Trophoblast cell (in vitro differentiated cells and primary cell): ENCODE results near the gene MYOZ2.

Experiments used
- DNase-seq, 2 donors: peaks; one replicate each; pipeline ENCODE4 v3.0.0-alpha.2; 2016
- H2AFZ ChIP-seq: 2 replicates; pipeline ENCODE4 v1.6.1; 2013; ENCODE audit warnings: low read length, moderate library complexity, mild to moderate bottlenecking; ENCODE audit not compliant: insufficient read depth, poor library complexity
- H2AK5ac ChIP-seq: 2 replicates; pipeline ENCODE4 v1.6.1; 2013; ENCODE audit warnings: mild to moderate bottlenecking, low read length
- H2BK120ac ChIP-seq: 2 replicates; pipeline ENCODE4 v1.6.1; 2013; ENCODE audit warnings: low read length, mild to moderate bottlenecking, moderate library complexity; ENCODE audit not compliant: insufficient read depth, poor library complexity
- H2BK12ac ChIP-seq: 2 replicates; pipeline ENCODE4 v1.6.1; 2013; ENCODE audit warnings: mild to moderate bottlenecking, low read length, moderate library complexity
- H2BK5ac ChIP-seq: 2 replicates; pipeline ENCODE4 v1.6.1; 2013; ENCODE audit warnings: low read length, low read depth, moderate library complexity, mild to moderate bottlenecking; ENCODE audit not compliant: poor library complexity
- H3K14ac ChIP-seq: 2 replicates; pipeline ENCODE4 v1.6.1; 2013; ENCODE audit warnings: mild to moderate bottlenecking, low read length
- H3K18ac ChIP-seq: 2 replicates; pipeline ENCODE4 v1.6.1; 2013; ENCODE audit warnings: mild to moderate bottlenecking, low read length
- H3K23ac ChIP-seq: 2 replicates; pipeline ENCODE4 v1.6.1; 2013; ENCODE audit warnings: low read length
- H3K27ac ChIP-seq: 2 replicates; pipeline ENCODE4 v1.5.1; 2013; ENCODE audit warnings: low read depth, mild to moderate bottlenecking, inconsistent platforms, low read length, moderate library complexity
- H3K27me3 ChIP-seq: 2 replicates; pipeline ENCODE4 v1.6.1; 2013; ENCODE audit warnings: inconsistent platforms, mild to moderate bottlenecking, low read length, moderate library complexity; ENCODE audit not compliant: insufficient read depth
- H3K36me3 ChIP-seq, 2 experiments: 1 replicate in 1 of 2; 2 replicates in 1 of 2; pipeline ENCODE4 v1.6.1; 2013; ENCODE audit warnings: low read length in 2 of 2, mild to moderate bottlenecking in 2 of 2, moderate library complexity in 1 of 2; ENCODE audit not compliant: insufficient read depth in 2 of 2, control insufficient read depth in 1 of 2
- H3K4ac ChIP-seq: 2 replicates; pipeline ENCODE4 v1.6.1; 2013; ENCODE audit warnings: low read depth, mild to moderate bottlenecking, low read length, moderate library complexity
- H3K4me1 ChIP-seq, 2 experiments: 1 replicate in 1 of 2; 2 replicates in 1 of 2; pipeline ENCODE4 v1.6.1; 2013; ENCODE audit warnings: low read length in 2 of 2, mild to moderate bottlenecking in 2 of 2, moderate library complexity in 1 of 2; ENCODE audit not compliant: insufficient read depth in 2 of 2, control insufficient read depth in 1 of 2
- H3K4me2 ChIP-seq: 2 replicates; pipeline ENCODE4 v1.6.1; 2013; ENCODE audit warnings: inconsistent platforms, mild to moderate bottlenecking, low read length, moderate library complexity
- H3K4me3 ChIP-seq: 2 replicates; pipeline ENCODE4 v1.5.1; 2013; ENCODE audit warnings: mild to moderate bottlenecking, low read depth, low read length, inconsistent platforms
- H3K79me1 ChIP-seq: one replicate; pipeline ENCODE4 v1.6.1; 2013; ENCODE audit warnings: low read length
- H3K79me2 ChIP-seq: 2 replicates; pipeline ENCODE4 v1.6.1; 2013; ENCODE audit warnings: low read length, mild to moderate bottlenecking; ENCODE audit not compliant: control insufficient read depth, insufficient read depth, poor library complexity
- H3K9ac ChIP-seq: 2 replicates; pipeline ENCODE4 v1.6.1; 2013; ENCODE audit warnings: mild to moderate bottlenecking, low read length
- H3K9me3 ChIP-seq: 2 replicates; pipeline ENCODE4 v1.6.1; 2013; ENCODE audit warnings: low read depth, mild to moderate bottlenecking, control low read depth, inconsistent platforms, low read length; ENCODE audit not compliant: insufficient read depth
- H4K12ac ChIP-seq: 2 replicates; pipeline ENCODE4 v1.6.1; 2013; ENCODE audit warnings: low read depth, mild to moderate bottlenecking, low read length, moderate library complexity
- H4K8ac ChIP-seq: 2 replicates; pipeline ENCODE4 v1.6.1; 2013; ENCODE audit warnings: low read depth, mild to moderate bottlenecking, low read length, moderate library complexity
- H4K91ac ChIP-seq: one replicate; pipeline ENCODE4 v1.6.1; 2013; ENCODE audit warnings: low read depth, mild to moderate bottlenecking, low read length, moderate library complexity
- WGBS: extraction: QIAGEN DNeasy Blood & Tissue Kit; methylation state at CpG from one replicate; pipeline ENCODE4 v1.1.7; 2013; ENCODE audit warnings: missing lambda C conversion rate; ENCODE audit not compliant: insufficient read length, insufficient coverage; ENCODE audit errors: extremely low coverage; 5-methylcytosine and 5-hydroxymethylcytosine counted together

Gene MYOZ2

DNA sequence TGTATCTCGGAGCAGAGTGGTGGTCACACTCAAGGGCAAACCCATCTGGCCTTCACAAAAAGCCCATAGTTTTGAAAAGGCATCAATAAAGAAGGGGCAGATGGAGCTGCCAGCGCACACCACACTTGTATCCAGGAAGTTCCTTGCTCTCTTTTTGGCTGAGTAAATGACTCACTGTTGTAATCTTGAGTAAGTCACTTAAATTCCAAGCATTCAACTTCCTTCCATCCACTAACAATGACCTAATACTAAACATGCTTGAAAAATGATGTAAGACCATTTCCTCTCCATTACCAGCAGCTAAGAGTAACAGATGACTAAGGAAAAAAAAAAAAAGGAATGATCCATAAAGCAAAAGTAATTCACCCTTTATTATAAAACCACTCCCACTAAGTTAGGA lies 32.4 kb upstream of the MYOZ2 start:
- Histone ChIP-seq H4K91ac (no peak overlapping the region), H3K4ac (no peak overlapping the region), H2AK5ac (no peak overlapping the region), H3K4me3 (no peak overlapping the region), H3K9ac (no peak overlapping the region), H3K18ac (no peak overlapping the region), H2BK12ac (no peak overlapping the region), H3K4me1 (peaks cover 4 to 10% of the 10 kb centered on the region in 2 experiments), H3K79me1 (no peaks in the 10 kb centered on the region), H3K23ac (no peak overlapping the region), H2BK5ac (peak overlapping the region; percentile 64), H3K9me3 (no peaks in the 10 kb centered on the region), H4K12ac (no peak overlapping the region), H2BK120ac (no peak overlapping the region), H3K36me3 (no peaks in the 10 kb centered on the region), H3K14ac (no peak overlapping the region), H3K27me3 (no peaks in the 10 kb centered on the region), H3K27ac (peak overlapping the region; percentile 62), H2AFZ (no peak overlapping the region), H3K79me2 (peaks cover 2% of the 10 kb centered on the region), H4K8ac (peak overlapping the region; percentile 73), H3K4me2 (peak overlapping the region; percentile 41)
- DNase-seq: peak; percentile 56 to 91
- whole genome bisulfite sequencing: no CpG with 5 or more reads among the region's 2 CpGs

DNA sequence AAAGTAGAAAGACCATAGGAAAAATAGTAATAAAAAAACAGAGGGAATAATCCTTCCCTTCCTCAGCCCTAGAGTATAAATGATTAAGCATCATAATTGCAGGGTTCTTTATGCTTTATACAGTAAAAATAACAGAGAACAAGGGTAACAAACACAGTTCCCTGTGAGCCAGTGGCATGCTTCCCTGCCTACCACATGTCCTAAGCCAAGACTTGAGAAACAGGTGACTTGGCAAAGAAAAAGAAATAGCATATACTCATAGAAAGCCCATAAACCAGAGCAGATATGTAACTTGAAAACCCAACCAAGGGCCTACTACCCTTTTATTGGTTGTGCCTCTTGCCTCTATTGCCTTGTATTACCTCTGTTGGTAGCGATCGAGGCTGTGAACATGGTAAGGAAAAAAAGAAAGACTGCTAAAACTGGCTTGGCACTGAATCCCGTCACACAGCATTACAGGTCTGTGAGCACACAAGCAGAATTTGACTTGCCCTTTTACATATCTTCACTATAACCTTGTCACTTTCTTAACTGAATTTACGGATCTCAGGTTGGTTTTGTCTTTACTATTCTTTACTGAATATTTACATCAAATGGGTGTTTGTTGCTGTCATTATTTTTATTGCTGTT lies 30.9 kb upstream of the MYOZ2 start:
- Histone ChIP-seq H3K27ac (no peak overlapping the region), H2AFZ (no peak overlapping the region), H3K27me3 (no peaks in the 10 kb centered on the region), H3K23ac (no peak overlapping the region), H4K12ac (no peak overlapping the region), H3K79me2 (peaks cover 2% of the 10 kb centered on the region), H3K14ac (no peak overlapping the region), H2BK5ac (no peak overlapping the region), H3K79me1 (no peaks in the 10 kb centered on the region), H3K4me1 (peaks cover 4 to 10% of the 10 kb centered on the region in 2 experiments), H3K36me3 (no peaks in the 10 kb centered on the region), H2BK12ac (no peak overlapping the region), H2AK5ac (no peak overlapping the region), H3K18ac (no peak overlapping the region), H3K4ac (no peak overlapping the region), H3K9ac (no peak overlapping the region), H2BK120ac (no peak overlapping the region), H3K9me3 (no peaks in the 10 kb centered on the region), H3K4me3 (no peak overlapping the region), H4K8ac (no peak overlapping the region), H4K91ac (no peak overlapping the region), H3K4me2 (no peak overlapping the region)
- WGBS: no CpG with 5 or more reads among the region's 4 CpGs
- peak in 1 of 2 donors; percentile 47 for DNase-seq

DNA sequence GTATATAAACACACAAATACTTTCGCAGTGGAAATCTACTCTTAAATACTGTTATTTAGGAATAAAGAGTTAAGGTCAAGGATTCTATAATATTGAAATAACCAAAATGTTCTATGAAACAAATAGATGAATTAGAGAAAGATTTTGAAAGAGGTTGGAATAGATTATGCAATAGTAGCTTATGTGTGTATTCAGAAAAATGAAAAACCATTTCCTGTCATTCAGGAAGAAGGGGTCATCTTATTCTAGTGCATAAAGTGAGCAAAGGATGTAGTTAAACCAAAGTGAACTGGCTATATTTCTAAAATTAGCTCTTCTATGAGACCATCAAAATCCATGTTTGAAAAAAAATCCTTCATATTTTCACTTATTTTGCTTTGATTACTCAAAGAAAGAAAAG lies 30.0 kb upstream of the MYOZ2 start:
- Histone ChIP-seq H3K9me3 (no peaks in the 10 kb centered on the region), H2BK120ac (no peak overlapping the region), H2AK5ac (no peak overlapping the region), H2BK5ac (no peak overlapping the region), H3K4me2 (no peak overlapping the region), H3K18ac (no peak overlapping the region), H3K9ac (no peak overlapping the region), H2AFZ (no peak overlapping the region), H3K36me3 (no peaks in the 10 kb centered on the region), H3K79me2 (peaks cover 2% of the 10 kb centered on the region), H3K27ac (no peak overlapping the region), H3K4ac (no peak overlapping the region), H3K27me3 (no peaks in the 10 kb centered on the region), H3K4me3 (no peak overlapping the region), H4K91ac (no peak overlapping the region), H3K79me1 (no peaks in the 10 kb centered on the region), H3K4me1 (peaks cover 4 to 10% of the 10 kb centered on the region in 2 experiments), H4K8ac (no peak overlapping the region), H4K12ac (no peak overlapping the region), H3K14ac (no peak overlapping the region), H3K23ac (no peak overlapping the region), H2BK12ac (no peak overlapping the region)
- DNase-seq: no peak
- no CpG with 5 or more reads among the region's 1 CpG for WGBS

DNA sequence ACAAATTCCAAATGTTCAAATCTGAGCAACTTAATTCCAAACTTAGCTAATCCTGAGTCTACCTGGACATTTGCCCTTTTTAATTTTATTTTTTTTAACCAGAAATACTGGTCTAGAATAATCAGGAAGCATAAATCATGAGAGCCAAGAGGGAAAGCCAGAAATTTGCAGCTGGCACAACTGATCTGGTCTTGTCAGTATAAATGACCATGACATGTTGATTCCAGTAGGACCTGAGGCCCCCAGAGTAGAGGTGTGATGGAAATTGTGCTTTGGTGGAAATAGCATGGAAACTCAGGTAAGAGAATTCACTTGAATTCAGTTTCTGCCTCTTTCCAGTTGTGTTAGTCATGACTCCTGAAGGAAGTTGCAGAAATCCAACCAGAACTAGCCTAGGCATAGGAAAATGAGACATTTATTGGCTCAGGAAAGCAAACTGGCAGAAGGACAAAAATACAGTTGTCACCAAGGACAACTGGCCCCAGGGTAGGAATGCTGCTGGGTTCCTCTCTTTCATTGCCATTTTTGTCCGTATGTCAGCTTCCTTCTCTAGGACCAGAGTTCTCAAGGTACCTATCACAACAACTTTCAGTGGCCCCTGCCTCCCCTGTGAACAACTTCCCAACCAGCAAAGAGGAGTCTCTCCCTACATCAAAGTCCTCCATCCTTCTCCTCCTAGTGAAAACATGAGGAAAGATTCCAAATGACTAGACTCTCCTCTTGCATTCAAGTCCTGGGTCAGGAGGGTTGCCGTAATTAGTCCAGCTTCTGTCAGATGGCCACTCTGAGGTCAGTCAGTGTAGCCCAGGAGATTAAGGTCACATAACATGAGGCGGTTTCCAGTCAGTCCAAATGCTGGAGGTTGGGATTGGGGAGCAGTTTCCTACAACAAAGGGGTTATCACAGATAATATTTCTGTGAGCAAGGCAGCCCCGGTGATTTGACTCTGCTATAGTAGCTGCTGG lies 29.3 kb upstream of the MYOZ2 start:
- Histone ChIP-seq H2BK120ac (peak overlapping the region; percentile 69), H3K4me2 (no peak overlapping the region), H2BK5ac (peak overlapping the region; percentile 0), H3K23ac (no peak overlapping the region), H4K91ac (peak overlapping the region; percentile 43), H3K9me3 (no peaks in the 10 kb centered on the region), H3K9ac (no peak overlapping the region), H3K27ac (no peak overlapping the region), H2AFZ (peak overlapping the region; percentile 0), H2BK12ac (peak overlapping the region; percentile 58), H3K36me3 (no peaks in the 10 kb centered on the region), H3K18ac (peak overlapping the region; percentile 70), H4K8ac (no peak overlapping the region), H2AK5ac (no peak overlapping the region), H3K79me1 (no peaks in the 10 kb centered on the region), H3K4me1 (peaks cover 4 to 10% of the 10 kb centered on the region in 2 experiments), H3K4ac (no peak overlapping the region), H3K14ac (no peak overlapping the region), H3K4me3 (peak overlapping the region; percentile 39), H3K79me2 (peaks cover 2% of the 10 kb centered on the region), H4K12ac (no peak overlapping the region), H3K27me3 (no peaks in the 10 kb centered on the region)
- DNase-seq: peak in 1 of 2 donors; percentile 70
- no CpG with 5 or more reads among the region's 4 CpGs for WGBS
